WTC11 (cell line): ENCODE measurements around the gene SLC10A3. TPM values are rescaled to one million over a fixed set of nuclear protein-coding genes. Genes with fewer than 3 reads are reported as not detected.

Experiments used
- ATF1 ChIP-seq: sonication (generic); formaldehyde crosslinking; IDR thresholded peaks from 2 replicates; pipeline ENCODE4 v1.8.1; 2023; ENCODE audit warnings: mild to moderate bottlenecking, moderate library complexity, missing genetic modification reagents
- CREB1 ChIP-seq: sonication (generic); formaldehyde crosslinking; IDR thresholded peaks from 2 replicates; pipeline ENCODE4 v1.8.0; 2023; ENCODE audit warnings: mild to moderate bottlenecking, missing genetic modification reagents
- ELF4 ChIP-seq: sonication (generic); formaldehyde crosslinking; IDR thresholded peaks from 2 replicates; pipeline ENCODE4 v1.8.1; 2022; ENCODE audit warnings: low read depth, mild to moderate bottlenecking, moderate library complexity, missing genetic modification reagents
- EMX1 ChIP-seq: fragments of 250-450 bp; sonication (Bioruptor Pico); IDR thresholded peaks from 2 replicates; pipeline ENCODE4 v1.8.0; 2021; ENCODE audit warnings: mild to moderate bottlenecking
- FOXJ3 ChIP-seq: sonication (generic); formaldehyde crosslinking; IDR thresholded peaks from 2 replicates; pipeline ENCODE4 v1.9.0; 2021; ENCODE audit warnings: missing genetic modification reagents, mild to moderate bottlenecking, borderline replicate concordance
- FOXP1 ChIP-seq: sonication (generic); formaldehyde crosslinking; IDR thresholded peaks from 2 replicates; pipeline ENCODE4 v1.8.0; 2022; ENCODE audit warnings: missing genetic modification reagents, mild to moderate bottlenecking, moderate library complexity, borderline replicate concordance
- GTF2I ChIP-seq: fragments of 250-450 bp; sonication (Bioruptor Pico); conservative IDR thresholded peaks from 2 replicates; pipeline ENCODE4 v1.4.0; 2021; ENCODE audit warnings: mild to moderate bottlenecking
- KAT7 ChIP-seq: sonication (generic); formaldehyde crosslinking; IDR thresholded peaks from 2 replicates; pipeline ENCODE4 v1.8.1; 2023; ENCODE audit warnings: missing genetic modification reagents, mild to moderate bottlenecking, borderline replicate concordance
- MXD4 ChIP-seq: fragments of 250-450 bp; sonication (Bioruptor Pico); IDR thresholded peaks from 2 replicates; pipeline ENCODE4 v1.8.0; 2021; ENCODE audit warnings: mild to moderate bottlenecking, moderate library complexity, borderline replicate concordance
- MYBL2 ChIP-seq: sonication (generic); formaldehyde crosslinking; IDR thresholded peaks from 2 replicates; pipeline ENCODE4 v1.8.1; 2023; ENCODE audit warnings: mild to moderate bottlenecking, moderate library complexity, missing genetic modification reagents
- NFE2L1 ChIP-seq: sonication (generic); formaldehyde crosslinking; IDR thresholded peaks from 2 replicates; pipeline ENCODE4 v1.8.1; 2023; ENCODE audit warnings: missing genetic modification reagents
- OVOL2 ChIP-seq: fragments of 250-450 bp; sonication (Bioruptor Pico); IDR thresholded peaks from 2 replicates; pipeline ENCODE4 v1.9.0; 2021; ENCODE audit warnings: mild to moderate bottlenecking, borderline replicate concordance
- SMAD3 ChIP-seq: sonication (generic); formaldehyde crosslinking; IDR thresholded peaks from 2 replicates; pipeline ENCODE4 v1.8.0; 2022; ENCODE audit warnings: missing genetic modification reagents, mild to moderate bottlenecking, borderline replicate concordance
- ZBTB21 ChIP-seq: sonication (generic); formaldehyde crosslinking; IDR thresholded peaks from 2 replicates; pipeline ENCODE4 v1.8.1; 2023; ENCODE audit warnings: mild to moderate bottlenecking, missing genetic modification reagents, borderline replicate concordance
- ZNF232 ChIP-seq: sonication (generic); formaldehyde crosslinking; IDR thresholded peaks from 2 replicates; pipeline ENCODE4 v1.8.0; 2022; ENCODE audit warnings: mild to moderate bottlenecking, missing genetic modification reagents
- ZNF317 ChIP-seq: sonication (generic); formaldehyde crosslinking; IDR thresholded peaks from 2 replicates; pipeline ENCODE4 v1.8.1; 2023; ENCODE audit warnings: low read depth, mild to moderate bottlenecking, moderate library complexity, missing genetic modification reagents, borderline replicate concordance
- ZNF671 ChIP-seq: fragments of 250-450 bp; sonication (Bioruptor Pico); IDR thresholded peaks from 2 replicates; pipeline ENCODE4 v1.8.0; 2021; ENCODE audit warnings: mild to moderate bottlenecking
- total RNA-seq: library from RNA; stranded (reverse); gene quantifications from 3 replicates; pipeline ENCODE4 v1.2.3, GENCODE V29; 2021
- TF ChIP-seq, protein P1 (sequence below): sonication (generic); formaldehyde crosslinking; IDR thresholded peaks from 2 replicates; pipeline ENCODE4 v1.8.0; 2022; ENCODE audit warnings: mild to moderate bottlenecking, missing genetic modification reagents
- TF ChIP-seq, protein P2 (sequence below): sonication (generic); formaldehyde crosslinking; IDR thresholded peaks from 2 replicates; pipeline ENCODE4 v1.8.1; 2023; ENCODE audit warnings: mild to moderate bottlenecking, missing genetic modification reagents
- TF ChIP-seq, protein P3 (sequence below): sonication (generic); formaldehyde crosslinking; IDR thresholded peaks from 2 replicates; pipeline ENCODE4 v1.8.1; 2022; ENCODE audit warnings: mild to moderate bottlenecking, moderate library complexity, missing genetic modification reagents
- TF ChIP-seq, protein P4 (sequence below): sonication (generic); formaldehyde crosslinking; IDR thresholded peaks from 2 replicates; pipeline ENCODE4 v1.8.0; 2023; ENCODE audit warnings: missing genetic modification reagents
- TF ChIP-seq, protein P5 (sequence below): sonication (generic); formaldehyde crosslinking; IDR thresholded peaks from 2 replicates; pipeline ENCODE4 v1.8.1; 2022; ENCODE audit warnings: low read depth, missing genetic modification reagents, borderline replicate concordance
- TF ChIP-seq, protein P6 (sequence below): sonication (generic); formaldehyde crosslinking; IDR thresholded peaks from 2 replicates; pipeline ENCODE4 v1.8.0; 2022; ENCODE audit warnings: mild to moderate bottlenecking, missing genetic modification reagents
- TF ChIP-seq, protein P7 (sequence below): fragments of 250-450 bp; sonication (Bioruptor Pico); IDR thresholded peaks from 2 replicates; pipeline ENCODE4 v1.9.0; 2021; ENCODE audit warnings: mild to moderate bottlenecking
- TF ChIP-seq, protein P8 (sequence below): sonication (generic); formaldehyde crosslinking; IDR thresholded peaks from 2 replicates; pipeline ENCODE4 v1.8.1; 2023; ENCODE audit warnings: mild to moderate bottlenecking, moderate library complexity, missing genetic modification reagents
- TF ChIP-seq, protein P9 (sequence below): sonication (generic); formaldehyde crosslinking; IDR thresholded peaks from 2 replicates; pipeline ENCODE4 v1.8.1; 2023; ENCODE audit warnings: mild to moderate bottlenecking, missing genetic modification reagents

SLC10A3 gene
- total RNA-seq, 1 experiment from 2014 or later: 9.8 TPM

DNA sequence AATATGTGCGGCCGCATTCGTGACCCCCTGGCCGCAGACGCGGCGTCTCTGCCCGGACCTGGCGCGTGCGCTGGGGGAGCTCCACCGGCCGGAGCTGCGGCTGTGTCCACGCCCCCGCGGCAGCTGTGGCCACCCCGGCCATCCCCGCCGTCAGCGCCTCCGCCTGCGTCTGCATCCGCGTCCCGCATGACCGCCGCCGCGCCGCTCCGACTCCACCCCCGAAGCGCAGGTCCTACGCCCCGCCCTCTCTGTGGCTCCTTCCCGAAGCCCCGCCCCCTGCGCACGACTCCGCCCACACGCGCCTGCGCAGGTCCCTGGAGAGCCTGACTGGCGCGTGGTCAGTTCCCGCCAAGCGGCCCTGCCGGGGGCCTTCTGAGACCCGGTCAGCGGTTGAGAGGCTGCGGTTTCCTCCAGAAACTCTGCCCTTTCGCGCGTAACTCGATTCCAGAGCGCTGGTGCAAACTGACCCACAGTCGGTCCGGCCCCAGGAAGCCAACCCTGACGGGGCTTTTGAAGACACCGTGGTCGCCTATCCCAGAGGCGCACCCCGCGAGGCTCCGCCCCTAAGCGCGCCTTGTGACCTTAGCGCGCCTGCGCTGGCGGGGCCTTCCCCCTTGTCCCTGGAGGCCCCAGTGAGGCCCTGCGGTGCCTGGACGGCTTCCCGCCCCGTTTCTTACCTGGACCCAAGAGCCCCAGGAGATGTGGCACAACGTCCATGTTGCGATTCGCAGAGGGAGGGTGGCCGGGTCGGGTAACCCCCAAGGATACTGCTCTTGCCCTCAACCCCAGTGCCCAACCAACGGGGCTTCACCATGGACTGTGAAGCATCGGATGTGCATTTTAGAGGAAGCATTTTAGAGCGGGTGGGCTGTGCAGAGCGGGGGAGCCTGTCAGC, 11.5 kb downstream of the SLC10A3 start, which contains the start of gene LAGE3 (continued):
- TF ChIP-seq, protein P1, sequence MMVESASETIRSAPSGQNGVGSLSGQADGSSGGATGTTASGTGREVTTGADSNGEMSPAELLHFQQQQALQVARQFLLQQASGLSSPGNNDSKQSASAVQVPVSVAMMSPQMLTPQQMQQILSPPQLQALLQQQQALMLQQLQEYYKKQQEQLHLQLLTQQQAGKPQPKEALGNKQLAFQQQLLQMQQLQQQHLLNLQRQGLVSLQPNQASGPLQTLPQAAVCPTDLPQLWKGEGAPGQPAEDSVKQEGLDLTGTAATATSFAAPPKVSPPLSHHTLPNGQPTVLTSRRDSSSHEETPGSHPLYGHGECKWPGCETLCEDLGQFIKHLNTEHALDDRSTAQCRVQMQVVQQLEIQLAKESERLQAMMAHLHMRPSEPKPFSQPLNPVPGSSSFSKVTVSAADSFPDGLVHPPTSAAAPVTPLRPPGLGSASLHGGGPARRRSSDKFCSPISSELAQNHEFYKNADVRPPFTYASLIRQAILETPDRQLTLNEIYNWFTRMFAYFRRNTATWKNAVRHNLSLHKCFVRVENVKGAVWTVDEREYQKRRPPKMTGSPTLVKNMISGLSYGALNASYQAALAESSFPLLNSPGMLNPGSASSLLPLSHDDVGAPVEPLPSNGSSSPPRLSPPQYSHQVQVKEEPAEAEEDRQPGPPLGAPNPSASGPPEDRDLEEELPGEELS: peak; percentile 84; the same call in 1 of the 2 replicates
- no peak for TF ChIP-seq MXD4
- TF ChIP-seq OVOL2 (CRISPR knock-in tag): no peak
- TF ChIP-seq, protein P2, sequence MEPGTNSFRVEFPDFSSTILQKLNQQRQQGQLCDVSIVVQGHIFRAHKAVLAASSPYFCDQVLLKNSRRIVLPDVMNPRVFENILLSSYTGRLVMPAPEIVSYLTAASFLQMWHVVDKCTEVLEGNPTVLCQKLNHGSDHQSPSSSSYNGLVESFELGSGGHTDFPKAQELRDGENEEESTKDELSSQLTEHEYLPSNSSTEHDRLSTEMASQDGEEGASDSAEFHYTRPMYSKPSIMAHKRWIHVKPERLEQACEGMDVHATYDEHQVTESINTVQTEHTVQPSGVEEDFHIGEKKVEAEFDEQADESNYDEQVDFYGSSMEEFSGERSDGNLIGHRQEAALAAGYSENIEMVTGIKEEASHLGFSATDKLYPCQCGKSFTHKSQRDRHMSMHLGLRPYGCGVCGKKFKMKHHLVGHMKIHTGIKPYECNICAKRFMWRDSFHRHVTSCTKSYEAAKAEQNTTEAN (CRISPR knock-in tag): no peak
- TF ChIP-seq, protein P3, sequence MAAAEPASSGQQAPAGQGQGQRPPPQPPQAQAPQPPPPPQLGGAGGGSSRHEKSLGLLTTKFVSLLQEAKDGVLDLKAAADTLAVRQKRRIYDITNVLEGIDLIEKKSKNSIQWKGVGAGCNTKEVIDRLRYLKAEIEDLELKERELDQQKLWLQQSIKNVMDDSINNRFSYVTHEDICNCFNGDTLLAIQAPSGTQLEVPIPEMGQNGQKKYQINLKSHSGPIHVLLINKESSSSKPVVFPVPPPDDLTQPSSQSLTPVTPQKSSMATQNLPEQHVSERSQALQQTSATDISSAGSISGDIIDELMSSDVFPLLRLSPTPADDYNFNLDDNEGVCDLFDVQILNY (CRISPR knock-in tag): peak; percentile 96
- TF ChIP-seq ATF1: no peak
- no peak for TF ChIP-seq ZNF317 (CRISPR knock-in tag)
- TF ChIP-seq FOXP1 (CRISPR knock-in tag): 0 out of 2 replicates have a peak, but pooled peaks have one; percentile 35
- no peak for TF ChIP-seq KAT7 (CRISPR knock-in tag)
- TF ChIP-seq, protein P4, sequence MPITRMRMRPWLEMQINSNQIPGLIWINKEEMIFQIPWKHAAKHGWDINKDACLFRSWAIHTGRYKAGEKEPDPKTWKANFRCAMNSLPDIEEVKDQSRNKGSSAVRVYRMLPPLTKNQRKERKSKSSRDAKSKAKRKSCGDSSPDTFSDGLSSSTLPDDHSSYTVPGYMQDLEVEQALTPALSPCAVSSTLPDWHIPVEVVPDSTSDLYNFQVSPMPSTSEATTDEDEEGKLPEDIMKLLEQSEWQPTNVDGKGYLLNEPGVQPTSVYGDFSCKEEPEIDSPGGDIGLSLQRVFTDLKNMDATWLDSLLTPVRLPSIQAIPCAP (CRISPR knock-in tag): peak; percentile 78; the same call in 1 of the 2 replicates
- TF ChIP-seq GTF2I (CRISPR knock-in tag): no peak
- TF ChIP-seq, protein P5, sequence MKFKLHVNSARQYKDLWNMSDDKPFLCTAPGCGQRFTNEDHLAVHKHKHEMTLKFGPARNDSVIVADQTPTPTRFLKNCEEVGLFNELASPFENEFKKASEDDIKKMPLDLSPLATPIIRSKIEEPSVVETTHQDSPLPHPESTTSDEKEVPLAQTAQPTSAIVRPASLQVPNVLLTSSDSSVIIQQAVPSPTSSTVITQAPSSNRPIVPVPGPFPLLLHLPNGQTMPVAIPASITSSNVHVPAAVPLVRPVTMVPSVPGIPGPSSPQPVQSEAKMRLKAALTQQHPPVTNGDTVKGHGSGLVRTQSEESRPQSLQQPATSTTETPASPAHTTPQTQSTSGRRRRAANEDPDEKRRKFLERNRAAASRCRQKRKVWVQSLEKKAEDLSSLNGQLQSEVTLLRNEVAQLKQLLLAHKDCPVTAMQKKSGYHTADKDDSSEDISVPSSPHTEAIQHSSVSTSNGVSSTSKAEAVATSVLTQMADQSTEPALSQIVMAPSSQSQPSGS (CRISPR knock-in tag): no peak
- no peak for TF ChIP-seq ZNF671
- TF ChIP-seq SMAD3 (CRISPR knock-in tag): no peak
- TF ChIP-seq MYBL2 (CRISPR knock-in tag): peak; percentile 55; the same call in 1 of the 2 replicates
- TF ChIP-seq CREB1 (CRISPR knock-in tag): peak; percentile 61; the same call in 1 of the 2 replicates
- TF ChIP-seq, protein P6, sequence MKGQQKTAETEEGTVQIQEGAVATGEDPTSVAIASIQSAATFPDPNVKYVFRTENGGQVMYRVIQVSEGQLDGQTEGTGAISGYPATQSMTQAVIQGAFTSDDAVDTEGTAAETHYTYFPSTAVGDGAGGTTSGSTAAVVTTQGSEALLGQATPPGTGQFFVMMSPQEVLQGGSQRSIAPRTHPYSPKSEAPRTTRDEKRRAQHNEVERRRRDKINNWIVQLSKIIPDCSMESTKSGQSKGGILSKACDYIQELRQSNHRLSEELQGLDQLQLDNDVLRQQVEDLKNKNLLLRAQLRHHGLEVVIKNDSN (CRISPR knock-in tag): peak; percentile 75
- TF ChIP-seq FOXJ3 (CRISPR knock-in tag): no peak
- no peak for TF ChIP-seq EMX1 (CRISPR knock-in tag)
- peak; percentile 85; the same call in 1 of the 2 replicates for TF ChIP-seq NFE2L1
- TF ChIP-seq, protein P7, sequence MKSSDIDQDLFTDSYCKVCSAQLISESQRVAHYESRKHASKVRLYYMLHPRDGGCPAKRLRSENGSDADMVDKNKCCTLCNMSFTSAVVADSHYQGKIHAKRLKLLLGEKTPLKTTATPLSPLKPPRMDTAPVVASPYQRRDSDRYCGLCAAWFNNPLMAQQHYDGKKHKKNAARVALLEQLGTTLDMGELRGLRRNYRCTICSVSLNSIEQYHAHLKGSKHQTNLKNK (CRISPR knock-in tag): no peak
- peak; percentile 78; the same call in 1 of the 2 replicates for TF ChIP-seq ZNF232
- TF ChIP-seq ELF4: no peak
- TF ChIP-seq, protein P8, sequence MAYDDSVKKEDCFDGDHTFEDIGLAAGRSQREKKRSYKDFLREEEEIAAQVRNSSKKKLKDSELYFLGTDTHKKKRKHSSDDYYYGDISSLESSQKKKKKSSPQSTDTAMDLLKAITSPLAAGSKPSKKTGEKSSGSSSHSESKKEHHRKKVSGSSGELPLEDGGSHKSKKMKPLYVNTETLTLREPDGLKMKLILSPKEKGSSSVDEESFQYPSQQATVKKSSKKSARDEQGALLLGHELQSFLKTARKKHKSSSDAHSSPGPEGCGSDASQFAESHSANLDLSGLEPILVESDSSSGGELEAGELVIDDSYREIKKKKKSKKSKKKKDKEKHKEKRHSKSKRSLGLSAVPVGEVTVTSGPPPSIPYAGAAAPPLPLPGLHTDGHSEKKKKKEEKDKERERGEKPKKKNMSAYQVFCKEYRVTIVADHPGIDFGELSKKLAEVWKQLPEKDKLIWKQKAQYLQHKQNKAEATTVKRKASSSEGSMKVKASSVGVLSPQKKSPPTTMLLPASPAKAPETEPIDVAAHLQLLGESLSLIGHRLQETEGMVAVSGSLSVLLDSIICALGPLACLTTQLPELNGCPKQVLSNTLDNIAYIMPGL (CRISPR knock-in tag): no peak
- no peak; the same call in none of the 2 replicates for TF ChIP-seq ZBTB21 (CRISPR knock-in tag)
- TF ChIP-seq, protein P9, sequence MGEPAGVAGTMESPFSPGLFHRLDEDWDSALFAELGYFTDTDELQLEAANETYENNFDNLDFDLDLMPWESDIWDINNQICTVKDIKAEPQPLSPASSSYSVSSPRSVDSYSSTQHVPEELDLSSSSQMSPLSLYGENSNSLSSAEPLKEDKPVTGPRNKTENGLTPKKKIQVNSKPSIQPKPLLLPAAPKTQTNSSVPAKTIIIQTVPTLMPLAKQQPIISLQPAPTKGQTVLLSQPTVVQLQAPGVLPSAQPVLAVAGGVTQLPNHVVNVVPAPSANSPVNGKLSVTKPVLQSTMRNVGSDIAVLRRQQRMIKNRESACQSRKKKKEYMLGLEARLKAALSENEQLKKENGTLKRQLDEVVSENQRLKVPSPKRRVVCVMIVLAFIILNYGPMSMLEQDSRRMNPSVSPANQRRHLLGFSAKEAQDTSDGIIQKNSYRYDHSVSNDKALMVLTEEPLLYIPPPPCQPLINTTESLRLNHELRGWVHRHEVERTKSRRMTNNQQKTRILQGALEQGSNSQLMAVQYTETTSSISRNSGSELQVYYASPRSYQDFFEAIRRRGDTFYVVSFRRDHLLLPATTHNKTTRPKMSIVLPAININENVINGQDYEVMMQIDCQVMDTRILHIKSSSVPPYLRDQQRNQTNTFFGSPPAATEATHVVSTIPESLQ (CRISPR knock-in tag): no peak
